Hepatocyte (in vitro differentiated cells): ENCODE measurements around the gene NR5A1. TPM values are rescaled to one million over a fixed set of nuclear protein-coding genes. Genes with fewer than 3 reads are reported as not detected.

Experiments used
- DNase-seq: peaks from one replicate; pipeline ENCODE4 v3.0.0-alpha.2; 2016; ENCODE audit warnings: low spot score
- H2AFZ ChIP-seq: fragments of 200-600 bp; sonication (generic); 2 replicates; pipeline ENCODE4 v1.6.0; 2016; ENCODE audit warnings: antibody characterized with exemption, mild to moderate bottlenecking
- H3K27ac ChIP-seq: fragments of 200-600 bp; sonication (generic); 2 replicates; pipeline ENCODE4 v1.5.1; 2016; ENCODE audit warnings: mild to moderate bottlenecking
- H3K27me3 ChIP-seq: fragments of 200-600 bp; sonication (generic); 2 replicates; pipeline ENCODE4 v1.6.1; 2016
- H3K36me3 ChIP-seq: fragments of 200-600 bp; sonication (generic); replicated peaks from 2 replicates; pipeline ENCODE4 v1.5.1; 2016; ENCODE audit warnings: low read depth; ENCODE audit not compliant: insufficient read depth
- H3K4me1 ChIP-seq: fragments of 200-600 bp; sonication (generic); 2 replicates; pipeline ENCODE4 v1.5.1; 2016; ENCODE audit warnings: mild to moderate bottlenecking, moderate library complexity; ENCODE audit not compliant: insufficient read depth
- H3K4me2 ChIP-seq: fragments of 200-600 bp; sonication (generic); 2 replicates; pipeline ENCODE4 v1.6.0; 2016
- H3K4me3 ChIP-seq: fragments of 200-600 bp; sonication (generic); 2 replicates; pipeline ENCODE4 v1.5.1; 2016; ENCODE audit warnings: mild to moderate bottlenecking
- H3K79me2 ChIP-seq: fragments of 200-600 bp; sonication (generic); 2 replicates; pipeline ENCODE4 v1.6.0; 2017; ENCODE audit warnings: mild to moderate bottlenecking
- H3K9me2 ChIP-seq: fragments of 200-600 bp; sonication (generic); replicated peaks from 2 replicates; pipeline ENCODE4 v1.6.0; 2017; ENCODE audit warnings: mild to moderate bottlenecking; ENCODE audit not compliant: insufficient read depth
- H3K9me3 ChIP-seq: fragments of 200-600 bp; sonication (generic); 2 replicates; pipeline ENCODE4 v1.5.1; 2016; ENCODE audit warnings: low read depth, mild to moderate bottlenecking
- H4K20me1 ChIP-seq: fragments of 200-600 bp; sonication (generic); 2 replicates; pipeline ENCODE4 v1.6.0; 2016; ENCODE audit warnings: mild to moderate bottlenecking; ENCODE audit not compliant: insufficient read depth, poor library complexity, severe bottlenecking
- CTCF ChIP-seq: fragments of 200-600 bp; sonication (generic); IDR thresholded peaks from 2 replicates; pipeline ENCODE4 v1.5.1; 2016; ENCODE audit warnings: antibody characterized with exemption, mild to moderate bottlenecking; ENCODE audit not compliant: poor library complexity
- EZH2 ChIP-seq: fragments of 200-600 bp; sonication (generic); IDR thresholded peaks from 2 replicates; pipeline ENCODE4 v1.6.1; 2016; ENCODE audit warnings: antibody characterized with exemption, mild to moderate bottlenecking, borderline replicate concordance
- EZH2phosphoT487 ChIP-seq: fragments of 200-600 bp; sonication (generic); IDR thresholded peaks from one replicate; pipeline ENCODE4 v1.6.1; 2018; ENCODE audit warnings: antibody characterized with exemption, mild to moderate bottlenecking, low read depth, moderate library complexity; ENCODE audit not compliant: unreplicated experiment, severe bottlenecking
- WGBS: methylation state at CpG from one replicate; pipeline ENCODE4 v1.1.6; 2016; ENCODE audit warnings: low lambda C conversion rate; ENCODE audit errors: missing lambda C conversion rate; 5-methylcytosine and 5-hydroxymethylcytosine counted together
- polyA plus RNA-seq: library from polyadenylated mRNA; unstranded; fragments of >200 nt; fragmentation: Nextera tagmentation; extraction: Ambion mirVana; gene quantifications from 2 replicates; pipeline ENCODE4 v1.2.1, GENCODE V29; 2016
- total RNA-seq: library from RNA; depleted of rRNA; stranded (reverse); fragments of >200 nt; gene quantifications from 2 replicates; pipeline ENCODE4 v1.2.3, GENCODE V29; 2014

NR5A1 gene
- total and polyA plus RNA-seq, 2 experiments from 2014 or later: 0.07 to 0.36 TPM

GRCh38 chr9:124505006-124505900 lies 1.9 kb downstream of the NR5A1 start:
- peaks cover 56% of the 10 kb centered on the region for H3K27me3 ChIP-seq
- 56% methylated on average over 50 of the region's 69 CpGs for WGBS
- no peak overlapping the region for H3K4me3 ChIP-seq

DNA sequence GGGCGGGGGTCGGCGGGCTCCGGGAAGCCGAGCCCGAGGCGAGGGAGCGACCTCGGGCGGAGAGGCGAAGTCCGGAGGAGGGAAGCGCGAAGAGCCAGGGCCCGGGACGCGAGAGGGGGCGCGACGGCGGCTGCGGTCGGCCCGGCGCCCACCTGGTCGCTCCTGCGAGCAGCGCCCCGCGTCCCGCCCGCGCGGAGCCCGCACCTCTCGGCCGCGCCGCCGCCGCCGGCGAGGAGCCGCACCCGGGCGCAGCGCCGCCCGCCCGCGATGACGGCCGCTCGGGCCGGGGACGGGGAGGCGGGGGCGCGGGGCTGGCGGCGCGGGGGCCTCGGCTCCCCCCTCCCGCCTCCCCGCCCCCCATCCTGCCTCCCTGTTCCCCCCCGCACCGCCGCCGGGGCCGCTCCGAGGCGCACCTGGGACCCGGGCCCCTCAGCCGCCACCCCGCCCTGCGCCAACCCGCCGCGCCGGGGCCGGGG lies 2.6 kb downstream of the NR5A1 start:
- Histone ChIP-seq H3K9me3 (no peaks in the 10 kb centered on the region), H4K20me1 (no peaks in the 10 kb centered on the region), H3K4me3 (no peak overlapping the region), H3K36me3 (no peaks in the 10 kb centered on the region), H3K9me2 (no peaks in the 10 kb centered on the region), H3K4me1 (peaks cover 8% of the 10 kb centered on the region), H3K27me3 (peaks cover 60% of the 10 kb centered on the region), H3K4me2 (peak overlapping the region; percentile 80), H2AFZ (peak overlapping the region; percentile 52), H3K79me2 (no peaks in the 10 kb centered on the region), H3K27ac (no peak overlapping the region)
- DNase-seq: no peak
- TF ChIP-seq CTCF: no peak
- TF ChIP-seq EZH2phosphoT487: no peak
- TF ChIP-seq EZH2: no peak
- WGBS: no CpG with 5 or more reads among the region's 81 CpGs

More at GRCh38 chr9:124505006-124505900, 1.9 kb downstream of the NR5A1 start:
- Histone ChIP-seq H3K9me2 (no peaks in the 10 kb centered on the region), H3K79me2 (no peaks in the 10 kb centered on the region), H4K20me1 (no peaks in the 10 kb centered on the region), H3K9me3 (no peaks in the 10 kb centered on the region), H2AFZ (no peak overlapping the region), H3K27ac (no peak overlapping the region), H3K4me2 (peak overlapping the region; percentile 68), H3K4me1 (peaks cover 8% of the 10 kb centered on the region), H3K36me3 (no peaks in the 10 kb centered on the region)
- TF ChIP-seq EZH2 (no peak), EZH2phosphoT487 (peak; percentile 76)
- DNase-seq: no peak

DNA sequence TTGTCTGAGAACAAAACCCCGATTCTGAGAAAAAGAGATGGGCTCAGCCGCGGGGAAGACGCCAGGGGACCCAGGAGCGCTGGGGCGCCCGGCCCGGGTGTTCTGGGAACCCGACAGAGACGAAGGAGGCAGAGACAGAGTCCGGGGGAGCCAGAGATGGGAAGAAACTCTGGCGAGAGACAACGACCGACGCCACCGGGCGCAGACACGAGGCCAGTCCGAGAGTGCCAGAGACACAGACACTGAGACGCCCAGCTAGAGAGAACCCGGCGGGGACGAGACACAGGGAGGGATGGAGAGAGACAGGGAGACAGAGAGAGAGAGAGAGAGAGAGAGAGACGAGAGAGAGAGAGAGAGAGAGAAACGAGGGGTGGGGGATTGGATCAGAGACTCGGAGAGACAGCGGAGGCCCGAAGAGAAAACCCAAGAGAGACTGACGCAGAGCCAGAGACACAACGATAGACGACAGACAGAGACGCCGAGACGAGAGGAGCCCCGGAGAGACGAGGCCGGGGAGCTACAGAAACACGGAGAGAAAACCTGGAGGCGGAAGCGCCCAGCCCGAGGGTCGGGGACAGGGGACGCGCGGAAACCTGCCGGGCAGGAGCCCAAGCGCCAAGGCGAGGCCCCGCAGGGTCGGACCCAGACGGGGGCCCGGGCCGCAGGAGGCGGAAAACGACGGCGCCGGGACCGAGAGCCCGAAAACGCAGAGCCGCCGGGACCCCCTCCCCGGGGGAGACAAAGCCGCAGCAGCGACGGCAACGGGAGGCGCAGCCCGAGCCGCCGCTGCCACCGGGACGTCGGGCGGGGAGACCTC lies 3.3 kb downstream of the NR5A1 start:
- peak overlapping the region; percentile 52 for H2AFZ ChIP-seq
- WGBS: 9% methylated on average over 31 of the region's 76 CpGs
- H3K4me3 ChIP-seq: no peak overlapping the region
- H3K79me2 ChIP-seq: no peaks in the 10 kb centered on the region
- TF ChIP-seq EZH2 (peak; percentile 96), CTCF (no peak), EZH2phosphoT487 (peak; percentile 84)
- H3K9me3 ChIP-seq: no peaks in the 10 kb centered on the region
- H3K4me2 ChIP-seq: peak overlapping the region; percentile 80
- peaks cover 64% of the 10 kb centered on the region for H3K27me3 ChIP-seq
- no peak for DNase-seq
- H3K27ac ChIP-seq: no peak overlapping the region
- peaks cover 8% of the 10 kb centered on the region for H3K4me1 ChIP-seq
- no peaks in the 10 kb centered on the region for H3K36me3 ChIP-seq
- no peaks in the 10 kb centered on the region for H4K20me1 ChIP-seq
- H3K9me2 ChIP-seq: no peaks in the 10 kb centered on the region
